HG02973 (cell line): ENCODE measurements around the gene FBXO47.
"Not testable (repeated sequence)": the region's sequence is repeated elsewhere in the genome, so short reads cannot be mapped to it uniquely, and the experiment has no call there.

Source experiments
- ATAC-seq: cut with Tn5 transposase; IDR thresholded peaks from one replicate; pipeline ENCODE4 v1.9.1; 2021; ENCODE audit warnings: moderate library complexity; ENCODE audit not compliant: unreplicated experiment

FBXO47 gene

DNA sequence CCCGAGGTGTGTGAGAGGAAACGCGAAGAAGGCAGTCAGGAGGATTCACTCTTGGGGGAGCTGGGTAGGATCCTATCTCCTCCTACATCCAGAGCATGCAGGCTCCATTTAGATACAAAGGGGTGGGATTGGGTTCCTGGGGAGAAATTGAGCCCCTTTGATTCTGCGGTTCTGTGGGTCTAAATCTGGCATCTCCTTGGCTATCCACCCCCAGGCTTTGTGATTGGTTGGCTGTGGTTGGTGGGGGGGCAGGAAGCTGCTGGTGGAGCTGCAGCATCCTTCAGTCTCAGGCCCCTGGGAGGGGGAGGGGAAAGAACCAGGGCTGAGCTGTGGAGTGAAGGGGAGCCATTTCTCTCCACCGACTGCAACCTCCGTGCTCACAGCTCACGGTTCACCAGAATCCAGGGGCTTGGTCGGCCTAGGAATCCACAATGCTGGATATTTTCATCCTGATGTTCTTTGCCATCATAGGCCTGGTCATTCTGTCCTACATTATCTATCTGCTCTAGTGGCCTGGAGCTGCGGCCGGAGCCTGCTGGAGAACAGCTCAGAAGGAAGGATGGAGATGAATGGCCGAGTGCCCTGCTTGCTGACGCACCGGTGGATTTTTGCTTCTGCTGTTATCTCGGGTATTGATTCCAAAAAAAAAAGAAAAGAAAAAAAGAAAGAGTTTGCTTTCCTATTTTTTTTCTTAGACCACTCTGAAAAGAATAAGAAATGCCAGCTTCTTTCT is 41.8 kb downstream of the FBXO47 start, which contains the start of gene LASP1NB:
TSS of gene LASP1NB (plus strand) at position 352 of the 733 bp plus-strand sequence.
- ATAC-seq = no peak

DNA sequence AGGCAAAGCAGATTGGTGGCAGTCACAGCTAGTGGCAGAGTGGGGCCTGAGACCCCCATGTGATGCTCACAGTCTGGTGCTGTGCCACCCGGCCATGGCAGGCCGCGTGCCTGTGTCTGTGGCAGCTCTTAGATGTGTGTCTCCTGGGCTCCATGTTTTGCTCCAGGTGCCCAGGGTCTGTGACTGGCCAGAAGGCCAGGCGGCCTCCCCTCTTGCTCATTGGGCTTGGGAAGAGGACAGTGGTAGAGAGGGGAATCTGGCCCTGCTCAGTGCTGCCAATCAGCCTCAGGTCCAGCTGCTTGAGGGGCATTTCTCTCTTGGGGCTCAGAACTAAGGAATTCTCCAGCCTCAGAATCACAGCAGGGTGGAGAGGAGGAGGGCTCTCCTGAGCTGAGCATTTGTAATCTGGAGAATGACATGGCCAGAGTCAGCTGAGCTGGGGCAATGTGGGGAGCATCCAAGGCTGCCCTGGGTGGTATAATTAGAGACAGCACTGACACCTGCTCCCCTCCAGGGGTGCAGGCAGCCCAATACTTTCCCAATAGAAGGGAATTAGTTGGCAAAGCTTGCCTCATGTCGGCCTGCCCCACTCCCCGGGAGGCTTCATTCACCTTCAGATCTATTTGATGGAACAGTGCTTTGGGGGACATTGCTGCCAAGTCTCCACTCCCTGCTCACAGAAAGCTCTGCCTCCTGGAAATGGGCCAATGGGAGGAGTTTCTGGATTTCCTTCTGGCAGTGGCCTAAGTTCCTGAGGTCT is 44.5 kb downstream of the FBXO47 start:
- no peak for ATAC-seq

DNA sequence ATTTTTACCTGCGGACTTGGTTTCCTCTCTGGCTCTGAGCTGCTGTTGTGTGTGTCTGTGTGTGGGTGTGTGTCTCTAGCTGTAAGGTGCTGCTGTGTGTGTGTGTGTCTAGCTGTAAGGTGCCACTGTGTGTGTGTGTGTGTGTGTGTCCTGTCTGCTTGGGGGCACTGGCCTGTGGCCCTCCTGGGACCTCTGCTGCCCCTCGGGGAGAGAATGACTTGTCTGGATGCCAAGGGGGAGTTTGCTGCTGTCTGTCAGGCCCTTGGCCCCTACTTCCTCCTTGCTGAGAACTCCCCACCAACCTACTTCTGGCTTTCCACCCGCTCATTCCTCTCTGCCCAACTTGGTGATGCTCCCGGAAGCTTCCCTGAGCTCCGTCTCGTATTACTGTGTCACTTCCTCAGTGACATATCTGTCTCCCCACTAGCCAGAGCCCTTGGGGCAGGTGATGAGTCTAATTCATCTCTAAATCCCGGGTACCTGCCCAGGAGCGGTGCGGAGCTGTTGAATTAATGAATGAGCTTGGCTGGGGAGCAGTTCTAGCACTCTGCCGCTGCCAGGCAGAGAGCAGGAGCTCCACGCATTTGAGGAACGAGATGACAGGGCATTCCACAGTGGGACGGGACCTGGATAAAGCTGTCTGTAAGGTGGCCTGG is 45.3 kb downstream of the FBXO47 start:
- ATAC-seq = no peak

DNA sequence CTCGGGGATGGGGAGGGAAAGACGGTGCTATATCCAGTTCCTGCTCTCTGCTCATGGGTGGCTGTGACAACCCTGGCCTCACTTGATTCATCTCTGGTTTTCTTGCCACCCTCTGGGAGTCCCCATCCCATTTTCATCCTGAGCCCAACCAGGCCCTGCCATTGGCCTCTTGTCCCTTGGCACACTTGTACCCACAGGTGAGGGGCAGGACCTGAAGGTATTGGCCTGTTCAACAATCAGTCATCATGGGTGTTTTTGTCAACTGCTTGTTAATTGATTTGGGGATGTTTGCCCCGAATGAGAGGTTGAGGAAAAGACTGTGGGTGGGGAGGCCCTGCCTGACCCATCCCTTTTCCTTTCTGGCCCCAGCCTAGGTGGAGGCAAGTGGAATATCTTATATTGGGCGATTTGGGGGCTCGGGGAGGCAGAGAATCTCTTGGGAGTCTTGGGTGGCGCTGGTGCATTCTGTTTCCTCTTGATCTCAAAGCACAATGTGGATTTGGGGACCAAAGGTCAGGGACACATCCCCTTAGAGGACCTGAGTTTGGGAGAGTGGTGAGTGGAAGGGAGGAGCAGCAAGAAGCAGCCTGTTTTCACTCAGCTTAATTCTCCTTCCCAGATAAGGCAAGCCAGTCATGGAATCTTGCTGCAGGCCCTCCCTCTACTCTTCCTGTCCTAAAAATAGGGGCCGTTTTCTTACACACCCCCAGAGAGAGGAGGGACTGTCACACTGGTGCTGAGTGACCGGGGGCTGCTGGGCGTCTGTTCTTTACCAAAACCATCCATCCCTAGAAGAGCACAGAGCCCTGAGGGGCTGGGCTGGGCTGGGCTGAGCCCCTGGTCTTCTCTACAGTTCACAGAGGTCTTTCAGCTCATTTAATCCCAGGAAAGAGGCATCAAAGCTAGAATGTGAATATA is 46.6 kb downstream of the FBXO47 start:
- no peak for ATAC-seq

DNA sequence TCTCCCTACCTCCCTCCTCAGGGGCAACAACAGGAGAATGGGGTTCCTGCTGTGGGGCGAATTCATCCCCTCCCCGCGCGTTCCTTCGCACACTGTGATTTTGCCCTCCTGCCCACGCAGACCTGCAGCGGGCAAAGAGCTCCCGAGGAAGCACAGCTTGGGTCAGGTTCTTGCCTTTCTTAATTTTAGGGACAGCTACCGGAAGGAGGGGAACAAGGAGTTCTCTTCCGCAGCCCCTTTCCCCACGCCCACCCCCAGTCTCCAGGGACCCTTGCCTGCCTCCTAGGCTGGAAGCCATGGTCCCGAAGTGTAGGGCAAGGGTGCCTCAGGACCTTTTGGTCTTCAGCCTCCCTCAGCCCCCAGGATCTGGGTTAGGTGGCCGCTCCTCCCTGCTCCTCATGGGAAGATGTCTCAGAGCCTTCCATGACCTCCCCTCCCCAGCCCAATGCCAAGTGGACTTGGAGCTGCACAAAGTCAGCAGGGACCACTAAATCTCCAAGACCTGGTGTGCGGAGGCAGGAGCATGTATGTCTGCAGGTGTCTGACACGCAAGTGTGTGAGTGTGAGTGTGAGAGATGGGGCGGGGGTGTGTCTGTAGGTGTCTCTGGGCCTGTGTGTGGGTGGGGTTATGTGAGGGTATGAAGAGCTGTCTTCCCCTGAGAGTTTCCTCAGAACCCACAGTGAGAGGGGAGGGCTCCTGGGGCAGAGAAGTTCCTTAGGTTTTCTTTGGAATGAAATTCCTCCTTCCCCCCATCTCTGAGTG is 47.7 kb downstream of the FBXO47 start:
- ATAC-seq = no peak

DNA sequence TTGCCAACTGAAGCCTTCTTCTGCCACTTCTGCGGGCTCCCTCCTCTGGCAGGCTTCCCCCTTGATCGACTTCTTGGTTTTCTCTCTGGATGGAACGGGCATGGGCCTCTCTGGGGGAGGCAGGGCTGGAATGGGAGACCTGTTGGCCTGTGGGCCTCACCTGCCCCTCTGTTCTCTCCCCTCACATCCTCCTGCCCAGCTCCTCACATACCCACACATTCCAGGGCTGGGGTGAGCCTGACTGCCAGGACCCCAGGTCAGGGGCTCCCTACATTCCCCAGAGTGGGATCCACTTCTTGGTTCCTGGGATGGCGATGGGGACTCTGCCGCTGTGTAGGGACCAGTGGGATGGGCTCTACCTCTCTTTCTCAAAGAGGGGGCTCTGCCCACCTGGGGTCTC is 48.3 kb downstream of the FBXO47 start:
- no peak for ATAC-seq

DNA sequence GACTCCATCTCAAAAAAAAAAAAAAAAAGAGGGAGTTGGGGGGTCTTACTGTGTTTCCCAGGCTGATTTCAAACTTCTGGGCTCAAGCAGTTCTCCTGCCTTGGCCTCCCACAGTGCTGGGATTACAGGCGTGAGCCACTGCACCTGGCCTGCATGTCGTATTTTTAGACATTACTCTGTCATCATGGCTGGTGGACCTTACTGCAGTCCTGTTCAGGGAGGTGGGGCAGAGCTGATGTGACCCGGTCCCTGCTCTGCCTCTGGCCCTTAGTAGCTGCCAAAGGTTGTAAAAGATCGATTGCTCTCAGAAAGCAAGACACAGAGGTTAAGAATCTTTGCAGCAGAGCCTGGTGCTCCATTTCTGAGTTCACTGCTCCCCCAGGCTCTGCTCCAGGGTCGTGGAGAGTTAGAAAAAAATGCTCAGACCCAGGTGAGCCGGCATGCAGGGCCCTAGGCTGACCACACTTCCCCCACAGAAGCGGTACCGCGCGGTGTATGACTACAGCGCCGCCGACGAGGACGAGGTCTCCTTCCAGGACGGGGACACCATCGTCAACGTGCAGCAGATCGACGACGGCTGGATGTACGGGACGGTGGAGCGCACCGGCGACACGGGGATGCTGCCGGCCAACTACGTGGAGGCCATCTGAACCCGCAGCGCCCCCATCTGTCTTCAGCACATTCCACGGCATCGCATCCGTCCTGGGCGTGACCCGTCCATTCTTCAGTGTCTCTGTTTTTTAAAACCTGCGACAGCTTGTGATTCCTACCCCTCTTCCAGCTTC is 48.9 kb downstream of the FBXO47 start:
- ATAC-seq = no peak

DNA sequence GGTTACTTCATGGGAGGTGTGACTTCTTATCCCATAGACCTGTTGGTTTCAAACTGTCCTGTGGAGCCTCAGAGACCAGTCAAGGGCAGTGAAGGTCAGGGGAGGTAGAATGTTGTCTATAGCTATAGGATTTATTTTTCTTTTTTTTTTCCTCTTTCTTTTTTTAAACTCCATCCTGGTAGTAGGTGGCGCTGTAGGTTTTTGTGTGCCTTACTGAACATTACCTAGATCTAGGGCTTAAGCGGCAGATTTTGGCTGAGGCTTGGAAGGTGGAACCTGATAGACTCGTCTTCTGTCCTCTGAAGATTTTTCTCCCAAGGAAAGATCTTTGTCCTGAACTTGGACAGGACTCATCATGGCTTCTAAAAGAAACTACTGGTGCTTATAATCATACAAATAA is 49.9 kb downstream of the FBXO47 start:
- ATAC-seq = no peak

DNA sequence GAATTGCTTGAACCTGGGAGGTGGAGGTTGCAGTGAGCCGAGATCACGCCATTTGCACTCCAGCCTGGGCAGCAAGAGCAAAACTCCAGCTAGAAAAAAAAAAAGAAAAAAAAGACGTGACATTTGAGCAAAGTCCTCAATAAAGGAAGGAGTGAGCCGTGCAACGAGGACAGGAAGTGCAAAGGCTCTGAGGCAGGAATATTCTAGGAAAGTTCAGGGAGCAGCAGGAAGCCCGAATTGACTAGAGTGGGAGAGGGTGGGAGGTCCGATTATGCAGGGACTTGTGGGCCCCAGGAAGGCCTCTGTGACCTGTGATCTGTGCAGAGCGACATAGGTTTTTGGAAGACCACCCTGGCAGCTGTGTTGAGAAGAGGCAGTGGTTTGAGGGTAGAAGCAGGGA is 50.4 kb downstream of the FBXO47 start:
- no peak for ATAC-seq

DNA sequence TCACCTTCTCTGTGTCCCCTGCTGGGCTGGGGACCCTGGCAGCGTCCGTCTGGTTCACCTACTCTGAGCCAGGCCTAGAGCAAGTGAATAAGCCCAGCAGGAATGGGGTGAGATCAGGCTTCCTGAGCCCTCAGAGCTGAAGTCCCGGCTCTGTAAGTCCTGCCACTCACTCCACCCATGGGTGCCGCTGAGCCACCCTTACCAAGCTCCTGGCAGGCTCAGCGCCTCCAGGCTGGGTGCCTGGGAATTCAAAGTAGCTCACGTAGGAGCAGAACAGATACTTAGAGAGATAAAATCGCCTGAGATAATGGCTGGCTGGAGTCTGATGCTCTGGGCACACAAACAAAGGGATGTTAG is 51.6 kb downstream of the FBXO47 start:
- ATAC-seq = no peak

DNA sequence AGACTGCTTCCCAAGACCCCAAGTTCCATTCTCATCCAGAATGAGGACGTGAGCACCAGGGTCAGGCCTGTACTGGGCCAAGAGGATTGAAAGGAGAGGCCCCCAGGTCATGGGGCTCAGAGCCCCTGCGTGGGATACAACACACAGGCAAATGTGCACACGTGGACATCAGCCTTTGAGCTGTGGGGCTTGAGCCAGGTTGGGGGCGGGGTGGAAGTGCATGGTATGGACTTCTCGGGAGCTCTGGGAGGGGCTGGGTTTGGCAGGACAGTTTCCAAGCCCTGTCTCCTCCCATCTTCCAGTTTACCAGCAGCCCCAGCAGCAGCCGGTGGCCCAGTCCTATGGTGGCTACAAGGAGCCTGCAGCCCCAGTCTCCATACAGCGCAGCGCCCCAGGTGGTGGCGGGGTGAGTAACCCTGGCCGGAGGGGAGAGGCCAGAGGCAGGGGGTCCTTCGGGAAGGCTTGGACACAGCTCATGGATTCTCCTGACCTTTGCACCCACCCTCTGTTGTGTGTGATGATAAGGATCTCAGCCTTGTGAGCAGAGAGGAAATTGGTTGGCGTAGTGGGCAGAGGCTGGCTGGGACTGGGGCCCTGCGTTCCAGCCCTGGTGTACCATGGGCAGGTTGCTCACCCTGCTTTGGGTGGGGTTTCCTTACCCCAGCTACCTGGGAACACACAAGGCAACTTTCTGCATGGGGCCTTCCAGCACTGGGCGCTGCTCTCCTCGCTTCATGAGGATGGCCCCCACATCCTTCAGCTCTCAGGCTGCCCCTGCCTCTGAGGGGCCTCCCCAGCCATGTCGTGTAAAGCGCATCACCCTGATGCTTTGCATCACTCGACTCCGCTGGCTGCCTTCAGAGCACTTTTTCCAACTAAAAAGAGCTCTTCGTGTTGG is 52.2 kb downstream of the FBXO47 start:
- ATAC-seq = no peak

DNA sequence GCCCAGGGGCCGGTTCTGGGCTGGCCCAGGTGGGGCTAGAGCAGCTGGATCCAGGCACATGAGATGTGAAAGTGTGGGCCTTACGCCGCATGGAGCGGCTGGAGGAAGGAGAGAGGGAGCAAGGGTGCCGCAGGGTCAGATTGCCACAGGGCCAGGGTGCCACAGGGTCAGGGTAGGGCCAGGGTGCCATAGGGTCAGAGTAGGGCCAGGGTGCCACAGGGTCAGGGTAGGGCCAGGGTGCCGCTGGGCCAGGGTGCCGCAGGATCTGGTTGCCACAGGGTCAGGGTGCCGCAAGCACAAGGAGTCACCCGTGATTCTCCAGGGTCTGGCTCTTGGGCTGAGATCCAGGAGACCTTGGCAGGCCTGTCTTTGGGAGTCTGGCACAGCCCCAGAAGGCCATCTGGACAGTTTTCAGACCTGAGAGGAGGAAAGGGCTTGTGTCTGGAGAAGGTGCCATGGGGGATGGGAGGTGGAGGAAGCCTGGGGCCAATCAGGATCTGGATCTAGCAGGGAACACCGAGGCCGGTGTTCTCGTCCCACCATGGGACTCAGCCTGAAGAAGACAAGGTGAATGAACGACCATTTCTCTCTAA is 54.9 kb downstream of the FBXO47 start:
- no peak for ATAC-seq

DNA sequence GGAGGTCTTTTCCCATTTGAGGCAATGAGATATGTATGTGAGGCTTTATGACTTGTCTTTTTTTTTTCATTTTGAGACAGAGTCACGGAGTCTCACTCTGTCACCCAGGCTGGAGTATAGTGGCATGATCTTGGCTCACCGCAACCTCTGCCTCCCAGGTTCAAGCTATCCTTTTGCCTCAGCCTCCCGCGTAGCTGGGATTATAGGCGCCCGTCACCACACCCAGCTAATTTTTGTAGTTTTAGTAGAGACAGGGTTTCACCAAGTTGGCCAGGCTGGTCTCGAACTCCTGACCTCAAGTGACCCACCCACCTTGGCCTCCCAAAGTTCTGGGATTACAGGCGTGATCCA is 55.5 kb downstream of the FBXO47 start:
- ATAC-seq = not testable (repeated sequence)

DNA sequence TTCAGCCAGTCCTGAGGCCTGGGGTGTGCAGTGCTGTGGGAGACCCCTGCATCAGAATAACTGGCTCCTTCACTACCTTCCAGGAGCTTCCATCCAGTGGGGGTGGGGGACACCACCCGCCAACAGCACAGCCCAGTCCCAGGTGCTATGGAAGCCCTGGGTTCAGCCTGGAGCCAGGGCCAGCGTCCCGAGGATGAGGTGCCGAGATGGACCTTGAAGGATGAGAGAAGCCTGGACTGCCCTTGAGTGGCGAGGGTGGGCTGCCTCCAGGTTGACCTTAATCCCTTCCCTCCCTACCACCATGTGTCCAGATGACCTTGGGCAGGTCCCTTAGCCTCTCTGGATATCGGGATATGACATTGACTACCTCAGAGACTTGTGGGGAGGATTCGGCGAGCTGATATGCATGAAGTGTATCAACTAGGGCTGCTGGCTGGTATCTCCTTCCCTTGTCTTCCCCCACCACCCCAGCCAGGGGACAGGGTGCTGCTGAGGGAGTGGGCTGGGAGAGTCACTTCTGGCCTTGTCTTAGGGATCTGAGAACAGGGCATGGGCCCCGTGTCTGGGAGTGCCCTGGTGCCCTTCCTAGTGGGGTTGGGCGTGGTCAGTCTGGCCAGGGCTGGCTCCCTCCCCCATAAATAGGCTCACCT is 56.0 kb downstream of the FBXO47 start:
- no peak for ATAC-seq

DNA sequence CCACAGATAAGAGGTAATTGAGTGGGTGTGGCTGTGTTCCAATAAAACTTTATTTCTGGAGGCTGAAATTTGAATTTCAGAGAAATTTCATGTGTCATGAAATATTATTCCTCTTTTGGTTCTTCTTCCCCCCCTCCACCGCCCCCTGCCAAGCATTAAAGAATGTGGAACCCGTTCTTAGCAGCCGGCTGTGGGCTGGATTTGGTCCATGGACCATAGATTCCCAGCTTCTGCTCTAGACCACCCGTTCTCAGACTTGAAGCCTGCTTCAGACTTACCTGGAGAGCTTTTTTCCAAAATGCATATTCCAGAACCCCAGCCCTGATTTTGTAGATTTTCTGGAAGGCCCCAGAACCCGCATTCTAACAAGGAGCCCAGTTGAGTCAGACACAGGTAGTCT is 56.9 kb downstream of the FBXO47 start:
- no peak for ATAC-seq

DNA sequence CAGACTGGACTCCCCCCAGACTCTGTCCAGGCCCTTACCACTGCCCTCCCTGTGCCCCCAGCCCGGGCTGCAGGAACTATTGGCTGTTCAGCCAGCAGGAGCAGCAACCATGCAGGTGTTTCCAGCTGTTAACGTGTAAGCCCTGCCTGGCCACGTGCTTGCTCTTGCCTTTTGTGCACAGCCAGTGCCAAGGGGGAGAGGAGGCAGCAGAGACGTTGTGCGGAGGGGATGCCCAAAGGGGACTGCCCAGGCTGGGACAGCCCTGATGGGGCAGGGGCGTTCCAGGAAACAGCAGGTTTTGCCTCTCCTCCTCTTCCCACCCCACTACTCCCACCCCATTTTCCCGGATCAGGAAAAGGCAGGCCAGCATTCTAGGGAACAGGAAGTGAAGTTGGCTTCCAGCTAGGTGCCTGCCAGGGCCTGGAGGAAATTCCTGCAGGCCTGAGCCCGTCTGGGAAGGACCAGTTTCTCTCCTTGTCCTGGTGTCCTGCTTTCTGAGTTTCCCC is 58.5 kb downstream of the FBXO47 start:
- ATAC-seq = no peak

DNA sequence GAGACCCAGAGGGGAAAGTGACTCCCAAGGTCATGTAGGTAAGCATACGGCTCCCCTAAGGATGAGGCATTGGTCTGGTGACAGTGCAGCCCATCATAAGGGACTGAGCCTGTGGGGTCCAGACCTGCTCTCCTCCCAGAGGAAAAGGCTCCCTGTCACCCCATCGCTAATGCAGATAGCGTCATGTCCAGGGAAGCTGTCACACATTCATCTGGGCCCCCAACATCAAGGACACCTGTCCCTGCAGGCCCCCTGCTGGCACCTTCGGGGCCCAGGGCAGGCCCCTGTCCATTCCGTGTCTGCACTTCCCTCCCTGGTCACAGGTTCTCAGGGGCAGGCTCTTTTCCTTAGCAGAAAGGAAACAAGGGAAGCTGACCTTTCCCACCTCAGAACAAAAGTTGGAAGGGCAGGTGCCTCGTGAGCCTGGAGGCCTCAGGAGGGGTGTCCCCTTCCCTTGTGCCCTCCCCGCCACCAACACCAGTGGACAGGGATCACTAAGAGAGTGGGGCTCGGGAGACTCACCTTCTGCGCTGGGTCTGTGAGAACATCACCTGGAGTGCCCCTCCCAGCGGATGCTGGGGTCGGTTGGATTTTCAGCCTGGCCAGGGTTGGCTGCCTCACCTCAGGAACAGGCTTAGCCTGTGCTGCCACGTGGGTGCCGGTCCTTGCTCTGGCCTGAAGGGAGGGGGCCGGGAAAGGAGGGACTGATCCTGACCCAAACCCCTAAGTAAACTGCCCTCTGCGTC is 59.1 kb downstream of the FBXO47 start:
- ATAC-seq = no peak
